Measurements from ENCODE around the gene WBP1L.
A peak's percentile ranks its signal among the peaks of the same experiment; 100 is the strongest.
"Not testable (repeated sequence)": the region's sequence is repeated elsewhere in the genome, so short reads cannot be mapped to it uniquely, and the experiment has no call there.

The WBP1L gene

GRCh38 chr10:102742313-102742712 is 1.4 kb upstream of the WBP1L start:
- Histone ChIP-seq H3K79me2 (ENCODE audit: control insufficient read depth, insufficient read depth, low read length, unreplicated experiment) (peaks cover 32% of the 10 kb centered on the region), H3K4me1 (ENCODE audit: control insufficient read depth, insufficient read depth, low read length, unreplicated experiment) (peaks cover 11% of the 10 kb centered on the region)
- H2AFZ ChIP-seq (ENCODE audit: low read length, unreplicated experiment); H3K36me3 ChIP-seq (ENCODE audit: insufficient read depth, low read length); H3K4me3 ChIP-seq (ENCODE audit: low read depth, low read length); H3K27ac ChIP-seq (ENCODE audit: low read depth, low read length); H3K27me3 ChIP-seq (ENCODE audit: insufficient read depth, low read length): not testable (repeated sequence)

- peaks cover 11% of the 10 kb centered on the region for H3K4me1 ChIP-seq (ENCODE audit: control insufficient read depth, insufficient read depth, low read length, unreplicated experiment)
- H3K27me3 ChIP-seq (ENCODE audit: insufficient read depth, low read length) = no peaks in the 10 kb centered on the region
- H2AFZ ChIP-seq (ENCODE audit: low read length, unreplicated experiment) = peak overlapping the region; percentile 68
- H3K27ac ChIP-seq (ENCODE audit: low read depth, low read length) = 0 out of 2 replicates have a peak overlapping the region, but pooled peaks have one; percentile 4
- peaks cover 36% of the 10 kb centered on the region for H3K79me2 ChIP-seq (ENCODE audit: control insufficient read depth, insufficient read depth, low read length, unreplicated experiment)
- no peaks in the 10 kb centered on the region for H3K36me3 ChIP-seq (ENCODE audit: insufficient read depth, low read length)
- H3K4me3 ChIP-seq (ENCODE audit: low read depth, low read length) = peak overlapping the region; percentile 1; the same call in 1 of the 2 replicates
These were observed 615 bp upstream of the WBP1L start for GRCh38 chr10:102743078-102743587.

- H3K36me3 ChIP-seq (ENCODE audit: insufficient read depth, low read length) = no peaks in the 10 kb centered on the region
- H3K4me3 ChIP-seq (ENCODE audit: low read depth, low read length) = peak overlapping the region; percentile 91
- H3K27me3 ChIP-seq (ENCODE audit: insufficient read depth, low read length) = no peaks in the 10 kb centered on the region
- H3K4me1 ChIP-seq (ENCODE audit: control insufficient read depth, insufficient read depth, low read length, unreplicated experiment) = peaks cover 11% of the 10 kb centered on the region
- H2AFZ ChIP-seq (ENCODE audit: low read length, unreplicated experiment) = no peak overlapping the region
- peaks cover 43% of the 10 kb centered on the region for H3K79me2 ChIP-seq (ENCODE audit: control insufficient read depth, insufficient read depth, low read length, unreplicated experiment)
- H3K27ac ChIP-seq (ENCODE audit: low read depth, low read length) = peak overlapping the region; percentile 25; the same call in 1 of the 2 replicates
These were observed 765 bp downstream of the WBP1L start for GRCh38 chr10:102744374-102745051.

GRCh38 chr10:102745157-102745556 is 1.4 kb downstream of the WBP1L start:
- no peak overlapping the region; the same call in 1 of the 2 replicates for H3K27ac ChIP-seq (ENCODE audit: low read depth, low read length)
- H3K4me1 ChIP-seq (ENCODE audit: control insufficient read depth, insufficient read depth, low read length, unreplicated experiment) = peaks cover 11% of the 10 kb centered on the region
- no peak overlapping the region for H2AFZ ChIP-seq (ENCODE audit: low read length, unreplicated experiment)
- H3K27me3 ChIP-seq (ENCODE audit: insufficient read depth, low read length) = no peaks in the 10 kb centered on the region
- H3K4me3 ChIP-seq (ENCODE audit: low read depth, low read length) = peak overlapping the region; percentile 91
- no peaks in the 10 kb centered on the region for H3K36me3 ChIP-seq (ENCODE audit: insufficient read depth, low read length)
- peaks cover 43% of the 10 kb centered on the region for H3K79me2 ChIP-seq (ENCODE audit: control insufficient read depth, insufficient read depth, low read length, unreplicated experiment)

GRCh38 chr10:102752266-102752930 is 8.7 kb downstream of the WBP1L start:
- peak overlapping the region; percentile 90 for H3K27ac ChIP-seq (ENCODE audit: low read depth, low read length)
- H3K4me3 ChIP-seq (ENCODE audit: low read depth, low read length) = peak overlapping the region; percentile 46; the same call in 1 of the 2 replicates
- peaks cover 55% of the 10 kb centered on the region for H3K79me2 ChIP-seq (ENCODE audit: control insufficient read depth, insufficient read depth, low read length, unreplicated experiment)
- H3K36me3 ChIP-seq (ENCODE audit: insufficient read depth, low read length) = no peaks in the 10 kb centered on the region
- H3K4me1 ChIP-seq (ENCODE audit: control insufficient read depth, insufficient read depth, low read length, unreplicated experiment) = peaks cover 25% of the 10 kb centered on the region
- H2AFZ ChIP-seq (ENCODE audit: low read length, unreplicated experiment) = no peak overlapping the region
- no peaks in the 10 kb centered on the region for H3K27me3 ChIP-seq (ENCODE audit: insufficient read depth, low read length)

GRCh38 chr10:102752934-102753664 is 9.4 kb downstream of the WBP1L start:
- H3K27me3 ChIP-seq (ENCODE audit: insufficient read depth, low read length) = no peaks in the 10 kb centered on the region
- H2AFZ ChIP-seq (ENCODE audit: low read length, unreplicated experiment) = peak overlapping the region; percentile 40
- H3K36me3 ChIP-seq (ENCODE audit: insufficient read depth, low read length) = no peaks in the 10 kb centered on the region
- peaks cover 54% of the 10 kb centered on the region for H3K79me2 ChIP-seq (ENCODE audit: control insufficient read depth, insufficient read depth, low read length, unreplicated experiment)
- peak overlapping the region; percentile 46 for H3K4me3 ChIP-seq (ENCODE audit: low read depth, low read length)
- H3K4me1 ChIP-seq (ENCODE audit: control insufficient read depth, insufficient read depth, low read length, unreplicated experiment) = peaks cover 25% of the 10 kb centered on the region
- peak overlapping the region; percentile 90 for H3K27ac ChIP-seq (ENCODE audit: low read depth, low read length)

- H3K36me3 ChIP-seq (ENCODE audit: insufficient read depth, low read length) = no peaks in the 10 kb centered on the region
- H3K4me1 ChIP-seq (ENCODE audit: control insufficient read depth, insufficient read depth, low read length, unreplicated experiment) = peaks cover 25% of the 10 kb centered on the region
- peak overlapping the region; percentile 46 for H3K4me3 ChIP-seq (ENCODE audit: low read depth, low read length)
- H3K79me2 ChIP-seq (ENCODE audit: control insufficient read depth, insufficient read depth, low read length, unreplicated experiment) = peaks cover 49% of the 10 kb centered on the region
- H3K27ac ChIP-seq (ENCODE audit: low read depth, low read length) = peak overlapping the region; percentile 90
- H3K27me3 ChIP-seq (ENCODE audit: insufficient read depth, low read length) = no peaks in the 10 kb centered on the region
- H2AFZ ChIP-seq (ENCODE audit: low read length, unreplicated experiment) = no peak overlapping the region
These were observed 10.0 kb downstream of the WBP1L start for GRCh38 chr10:102753718-102754117.

GRCh38 chr10:102757323-102757722 is 13.6 kb downstream of the WBP1L start:
- Histone ChIP-seq H3K27ac (ENCODE audit: low read depth, low read length) (no peak overlapping the region), H3K4me3 (ENCODE audit: low read depth, low read length) (no peak overlapping the region), H3K79me2 (ENCODE audit: control insufficient read depth, insufficient read depth, low read length, unreplicated experiment) (peaks cover 46% of the 10 kb centered on the region), H2AFZ (ENCODE audit: low read length, unreplicated experiment) (no peak overlapping the region), H3K36me3 (ENCODE audit: insufficient read depth, low read length) (no peaks in the 10 kb centered on the region), H3K27me3 (ENCODE audit: insufficient read depth, low read length) (no peaks in the 10 kb centered on the region), H3K4me1 (ENCODE audit: control insufficient read depth, insufficient read depth, low read length, unreplicated experiment) (peaks cover 23% of the 10 kb centered on the region)

GRCh38 chr10:102758240-102758932 is 14.6 kb downstream of the WBP1L start:
- Histone ChIP-seq H2AFZ (ENCODE audit: low read length, unreplicated experiment) (no peak overlapping the region), H3K79me2 (ENCODE audit: control insufficient read depth, insufficient read depth, low read length, unreplicated experiment) (peaks cover 39% of the 10 kb centered on the region), H3K4me1 (ENCODE audit: control insufficient read depth, insufficient read depth, low read length, unreplicated experiment) (peaks cover 21% of the 10 kb centered on the region), H3K27me3 (ENCODE audit: insufficient read depth, low read length) (no peaks in the 10 kb centered on the region), H3K36me3 (ENCODE audit: insufficient read depth, low read length) (no peaks in the 10 kb centered on the region), H3K4me3 (ENCODE audit: low read depth, low read length) (no peak overlapping the region), H3K27ac (ENCODE audit: low read depth, low read length) (no peak overlapping the region)

GRCh38 chr10:102758933-102759262 is 15.2 kb downstream of the WBP1L start:
- not testable (repeated sequence) for H2AFZ ChIP-seq (ENCODE audit: low read length, unreplicated experiment); H3K36me3 ChIP-seq (ENCODE audit: insufficient read depth, low read length); H3K27me3 ChIP-seq (ENCODE audit: insufficient read depth, low read length); H3K27ac ChIP-seq (ENCODE audit: low read depth, low read length); H3K4me3 ChIP-seq (ENCODE audit: low read depth, low read length)
- peaks cover 35% of the 10 kb centered on the region for H3K79me2 ChIP-seq (ENCODE audit: control insufficient read depth, insufficient read depth, low read length, unreplicated experiment)
- H3K4me1 ChIP-seq (ENCODE audit: control insufficient read depth, insufficient read depth, low read length, unreplicated experiment) = peaks cover 18% of the 10 kb centered on the region
